K562 (cell line): ENCODE measurements around the gene ZNF213. TPM values are rescaled to one million over a fixed set of nuclear protein-coding genes. Genes with fewer than 3 reads are reported as not detected.
A peak's percentile ranks its signal among the peaks of the same experiment; 100 is the strongest.

ENCODE experiments used
- CBX2 ChIP-seq: fragments of 200-600 bp; sonication (generic); IDR thresholded peaks from one replicate; pipeline ENCODE4 v1.6.1; 2012; ENCODE audit warnings: mild to moderate bottlenecking, low read length, inconsistent platforms; ENCODE audit not compliant: insufficient read depth, poor library complexity, severe bottlenecking
- CC2D1A ChIP-seq: fragments of 450-650 bp; IDR thresholded peaks from 2 replicates; pipeline ENCODE4 v1.6.1; 2017; ENCODE audit warnings: mild to moderate bottlenecking
- CTCF ChIP-seq, 3 experiments: IDR thresholded peaks in 2 of 3; conservative IDR thresholded peaks in 1 of 3; 2 replicates each; pipeline ENCODE4 v1.5.1; 2011 to 2012; ENCODE audit warnings: low read length in 3 of 3, mild to moderate bottlenecking in 3 of 3, control low read depth in 2 of 3, improper control_type of control experiment in 1 of 3, inconsistent platforms in 1 of 3, low read depth in 1 of 3, mixed read lengths in 1 of 3, moderate library complexity in 1 of 3; ENCODE audit not compliant: insufficient read depth in 2 of 3
- ETV5 ChIP-seq: sonication (generic); formaldehyde crosslinking; IDR thresholded peaks from 2 replicates; pipeline ENCODE4 v1.4.0; 2020; ENCODE audit warnings: low read depth, mild to moderate bottlenecking, missing genetic modification reagents
- KLF16 ChIP-seq: IDR thresholded peaks from 2 replicates; pipeline ENCODE4 v1.6.1; 2016; ENCODE audit warnings: antibody characterized with exemption
- MLLT1 ChIP-seq, 2 experiments: fragments of 450-650 bp; IDR thresholded peaks; 2 replicates each; pipeline ENCODE4 v1.6.1; 2016
- NKRF ChIP-seq: fragments of 450-650 bp; IDR thresholded peaks from 2 replicates; pipeline ENCODE4 v1.6.1; 2016; ENCODE audit warnings: borderline replicate concordance
- RUNX1 ChIP-seq: sonication (generic); IDR thresholded peaks from 2 replicates; pipeline ENCODE4 v1.6.1; 2016; ENCODE audit warnings: antibody characterized with exemption, low read depth
- ZBTB1 ChIP-seq: sonication (generic); formaldehyde crosslinking; IDR thresholded peaks from 2 replicates; pipeline ENCODE4 v1.8.1; 2023; ENCODE audit warnings: missing genetic modification reagents, low read depth, mild to moderate bottlenecking, borderline replicate concordance
- ZBTB33 ChIP-seq: sonication (generic); formaldehyde crosslinking; IDR thresholded peaks from 2 replicates; pipeline ENCODE4 v1.8.1; 2023; ENCODE audit warnings: mild to moderate bottlenecking, missing genetic modification reagents
- ZNF311 ChIP-seq: fragments of 250-450 bp; sonication (Bioruptor Pico); IDR thresholded peaks from 2 replicates; pipeline ENCODE4 v1.4.0; 2020; ENCODE audit warnings: mild to moderate bottlenecking, moderate library complexity
- polyA plus RNA-seq, 8 experiments: library from polyadenylated mRNA; depleted of rRNA in 4 of 8; stranded (reverse) in 5 of 8; unstranded in 3 of 8; fragments of >200 nt; fragmentation: Nextera tagmentation in 2 of 8; fragmentation: Illumina TruSeq in 1 of 8; extraction: Ambion mirVana in 2 of 8; extraction: Trizol in 1 of 8; gene quantifications; 2 replicates each; pipeline versions ENCODE4 v1.2.1 to v1.2.3, GENCODE V29; 2011 to 2014; ENCODE audit warnings: inconsistent platforms in 1 of 8, missing spikeins in 1 of 8
- total RNA-seq, 7 experiments: library from RNA; depleted of rRNA in 6 of 7; stranded (reverse); fragments of >200 nt in 6 of 7; fragmentation: Illumina TruSeq in 2 of 7; extraction: Trizol in 2 of 7; gene quantifications; 2 replicates each; pipeline versions ENCODE4 v1.2.1 to v1.2.3, GENCODE V29; 2011 to 2021; ENCODE audit warnings: low replicate concordance in 1 of 7

Gene ZNF213
- total and polyA plus RNA-seq, 9 of the 15 experiments (the other 6 are each of a cell fraction or from before 2014, with no cell fraction given), result 0.49 to 10.0 (median 1.8) TPM

GRCh38 chr16:3171181-3171854 is 36.5 kb downstream of the ZNF213 start (continued):
- no peak for TF ChIP-seq NKRF
- no peak for TF ChIP-seq ZNF311
- no peak for TF ChIP-seq CBX2
- TF ChIP-seq ZBTB33 (CRISPR knock-in tag), result 0 out of 2 replicates have a peak, but pooled peaks have one; percentile 41
- no peak for TF ChIP-seq CTCF (IDR thresholded peaks at IDR 0.05 in 2 of 3, conservative IDR thresholded peaks at IDR 0.05 in 1 of 3; ENCODE audit: insufficient read depth in 2 of 3, low read depth in 1 of 3, low read length in 3 of 3)
- TF ChIP-seq RUNX1, result 0 out of 2 replicates have a peak, but pooled peaks have one; percentile 62
- TF ChIP-seq MLLT1 (IDR thresholded peaks at IDR 0.05), result peak in 1 of 2 experiments; percentile 66; a peak in 1 of 4 replicates
- no peak for TF ChIP-seq KLF16
- peak; percentile 85 for TF ChIP-seq ZBTB1 (CRISPR knock-in tag)
- no peak for TF ChIP-seq CC2D1A
- no peak for TF ChIP-seq ETV5 (CRISPR knock-in tag)
